SK-N-SH treated with all-trans-retinoic acid at 6 μM for 48 hours (cell line): ENCODE measurements around the gene MAML2.

Experiments used
- ATAC-seq: fragments of 200-7000 bp; cut with Tn5 transposase; 3 replicates; pipeline ENCODE4 v1.9.1; 2020; ENCODE audit warnings: mild to moderate bottlenecking, moderate library complexity
- ARNTL ChIP-seq: fragments of 450-650 bp; formaldehyde crosslinking; IDR thresholded peaks from 2 replicates; pipeline ENCODE4 v1.5.0; 2020; ENCODE audit warnings: low read depth, mild to moderate bottlenecking, moderate library complexity, borderline replicate concordance
- BACH2 ChIP-seq: fragments of 250-450 bp; sonication (Bioruptor Pico); IDR thresholded peaks from 2 replicates; pipeline ENCODE4 v1.9.0; 2021; ENCODE audit warnings: mild to moderate bottlenecking, borderline replicate concordance
- CREB5 ChIP-seq: fragments of 250-450 bp; sonication (Bioruptor Pico); IDR thresholded peaks from 2 replicates; pipeline ENCODE4 v1.5.1; 2020; ENCODE audit warnings: low read depth, mild to moderate bottlenecking, moderate library complexity
- CSDC2 ChIP-seq: fragments of 250-450 bp; sonication (Bioruptor Pico); IDR thresholded peaks from 2 replicates; pipeline ENCODE4 v1.5.0; 2020; ENCODE audit warnings: mild to moderate bottlenecking, moderate library complexity
- CSRNP3 ChIP-seq: fragments of 250-450 bp; sonication (Bioruptor Pico); IDR thresholded peaks from 2 replicates; pipeline ENCODE4 v1.5.1; 2021; ENCODE audit warnings: mild to moderate bottlenecking, moderate library complexity
- ESRRG ChIP-seq: fragments of 250-450 bp; sonication (Bioruptor Pico); IDR thresholded peaks from 2 replicates; pipeline ENCODE4 v1.6.1; 2021; ENCODE audit warnings: mild to moderate bottlenecking
- GLIS3 ChIP-seq: fragments of 250-450 bp; sonication (Bioruptor Pico); IDR thresholded peaks from 2 replicates; pipeline ENCODE4 v1.5.0; 2020; ENCODE audit warnings: mild to moderate bottlenecking, moderate library complexity
- ISL1 ChIP-seq: fragments of 250-450 bp; sonication (Bioruptor Pico); IDR thresholded peaks from 2 replicates; pipeline ENCODE4 v2.1.2; 2022; ENCODE audit warnings: mild to moderate bottlenecking, moderate library complexity
- OSR1 ChIP-seq: fragments of 250-450 bp; sonication (Bioruptor Pico); IDR thresholded peaks from 2 replicates; pipeline ENCODE4 v1.8.0; 2022; ENCODE audit warnings: moderate library complexity, mild to moderate bottlenecking, inconsistent platforms
- PATZ1 ChIP-seq: fragments of 250-450 bp; sonication (Bioruptor Pico); IDR thresholded peaks from 2 replicates; pipeline ENCODE4 v1.8.0; 2020; ENCODE audit warnings: mild to moderate bottlenecking, moderate library complexity, borderline replicate concordance
- PPARA ChIP-seq: fragments of 250-450 bp; sonication (Bioruptor Pico); IDR thresholded peaks from 2 replicates; pipeline ENCODE4 v1.5.0; 2020; ENCODE audit warnings: mild to moderate bottlenecking, borderline replicate concordance
- RARB ChIP-seq: fragments of 250-450 bp; sonication (Bioruptor Pico); IDR thresholded peaks from 2 replicates; pipeline ENCODE4 v1.8.0; 2021; ENCODE audit warnings: mild to moderate bottlenecking, moderate library complexity
- TCF4 ChIP-seq: fragments of 250-450 bp; sonication (Bioruptor Pico); IDR thresholded peaks from 2 replicates; pipeline ENCODE4 v1.8.0; 2021; ENCODE audit warnings: mild to moderate bottlenecking, moderate library complexity, borderline replicate concordance
- TSHZ2 ChIP-seq: fragments of 250-450 bp; sonication (Bioruptor Pico); IDR thresholded peaks from 2 replicates; pipeline ENCODE4 v1.5.0; 2020; ENCODE audit warnings: mild to moderate bottlenecking, moderate library complexity
- ZC3H10 ChIP-seq: fragments of 250-450 bp; sonication (Bioruptor Pico); IDR thresholded peaks from 2 replicates; pipeline ENCODE4 v1.5.1; 2021; ENCODE audit warnings: mild to moderate bottlenecking, moderate library complexity
- ZFP3 ChIP-seq: fragments of 250-450 bp; sonication (Bioruptor Pico); IDR thresholded peaks from 2 replicates; pipeline ENCODE4 v1.5.0; 2020; ENCODE audit warnings: mild to moderate bottlenecking, moderate library complexity
- ZNF565 ChIP-seq: fragments of 450-650 bp; formaldehyde crosslinking; conservative IDR thresholded peaks from 2 replicates; pipeline ENCODE4 v1.5.0; 2020; ENCODE audit warnings: low read depth, mild to moderate bottlenecking, moderate library complexity
- ZNF70 ChIP-seq: fragments of 450-650 bp; formaldehyde crosslinking; IDR thresholded peaks from 2 replicates; pipeline ENCODE4 v1.5.0; 2020; ENCODE audit warnings: mild to moderate bottlenecking, moderate library complexity
- ZNF8 ChIP-seq: fragments of 450-650 bp; formaldehyde crosslinking; IDR thresholded peaks from 2 replicates; pipeline ENCODE4 v1.5.0; 2020; ENCODE audit warnings: mild to moderate bottlenecking, moderate library complexity
- TF ChIP-seq, protein P1 (sequence below): fragments of 250-450 bp; sonication (Bioruptor Pico); IDR thresholded peaks from 2 replicates; pipeline ENCODE4 v1.8.0; 2021; ENCODE audit warnings: low read depth, mild to moderate bottlenecking, moderate library complexity, borderline replicate concordance

Gene MAML2

GRCh38 chr11:96075532-96075959, 267.4 kb downstream of the MAML2 start:
- TF ChIP-seq BACH2 (CRISPR knock-in tag) (no peak), PPARA (CRISPR knock-in tag) (no peak), ARNTL (no peak), ZFP3 (peak; percentile 44; the same call in 1 of the 2 replicates), TCF4 (no peak), PATZ1 (CRISPR knock-in tag) (no peak)
- no peak; the same call in 1 of the 3 replicates for ATAC-seq

GRCh38 chr11:96074551-96075310, 268.3 kb downstream of the MAML2 start:
- TF ChIP-seq RARB (CRISPR knock-in tag) (no peak), ZNF8 (no peak), CSRNP3 (peak; percentile 52; the same call in 1 of the 2 replicates), TCF4 (no peak; the same call in 1 of the 2 replicates), ZNF70 (CRISPR knock-in tag) (no peak), OSR1 (CRISPR knock-in tag) (no peak), PATZ1 (CRISPR knock-in tag) (no peak; the same call in 1 of the 2 replicates), ZNF565 (CRISPR knock-in tag) (no peak), ZC3H10 (CRISPR knock-in tag) (no peak), PPARA (CRISPR knock-in tag) (no peak), ZFP3 (no peak), ESRRG (CRISPR knock-in tag) (0 out of 2 replicates have a peak, but pooled peaks have one; percentile 43), CREB5 (CRISPR knock-in tag) (no peak), CSDC2 (CRISPR knock-in tag) (no peak), ISL1 (CRISPR knock-in tag) (peak; percentile 94), TSHZ2 (CRISPR knock-in tag) (no peak), BACH2 (CRISPR knock-in tag) (no peak), GLIS3 (CRISPR knock-in tag) (no peak)
- TF ChIP-seq, protein P1, sequence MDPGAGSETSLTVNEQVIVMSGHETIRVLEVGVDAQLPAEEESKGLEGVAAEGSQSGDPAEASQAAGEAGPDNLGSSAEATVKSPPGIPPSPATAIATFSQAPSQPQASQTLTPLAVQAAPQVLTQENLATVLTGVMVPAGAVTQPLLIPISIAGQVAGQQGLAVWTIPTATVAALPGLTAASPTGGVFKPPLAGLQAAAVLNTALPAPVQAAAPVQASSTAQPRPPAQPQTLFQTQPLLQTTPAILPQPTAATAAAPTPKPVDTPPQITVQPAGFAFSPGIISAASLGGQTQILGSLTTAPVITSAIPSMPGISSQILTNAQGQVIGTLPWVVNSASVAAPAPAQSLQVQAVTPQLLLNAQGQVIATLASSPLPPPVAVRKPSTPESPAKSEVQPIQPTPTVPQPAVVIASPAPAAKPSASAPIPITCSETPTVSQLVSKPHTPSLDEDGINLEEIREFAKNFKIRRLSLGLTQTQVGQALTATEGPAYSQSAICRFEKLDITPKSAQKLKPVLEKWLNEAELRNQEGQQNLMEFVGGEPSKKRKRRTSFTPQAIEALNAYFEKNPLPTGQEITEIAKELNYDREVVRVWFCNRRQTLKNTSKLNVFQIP (CRISPR knock-in tag), result no peak
- ATAC-seq, result peak; percentile 26; the same call in 1 of the 3 replicates
